Neural progenitor cell (in vitro differentiated cells): ENCODE results near the gene PDZRN4. TPM values are rescaled to one million over a fixed set of nuclear protein-coding genes. Genes with fewer than 3 reads are reported as not detected.
A peak's percentile ranks its signal among the peaks of the same experiment; 100 is the strongest.

Experiments used
- DNase-seq: peaks from one replicate; pipeline ENCODE4 v3.0.0-alpha.2; 2016; ENCODE audit warnings: low spot score
- H2AFZ ChIP-seq: fragments of 200-600 bp; sonication (generic); replicated peaks from 2 replicates; pipeline ENCODE4 v1.6.1; 2016; ENCODE audit warnings: antibody characterized with exemption
- H3F3A ChIP-seq: fragments of 200-600 bp; sonication (generic); 2 replicates; pipeline ENCODE4 v1.6.1; 2016; ENCODE audit warnings: antibody characterized with exemption, low read depth
- H3K27ac ChIP-seq: fragments of 200-600 bp; sonication (generic); 2 replicates; pipeline ENCODE4 v1.5.1; 2016; ENCODE audit warnings: mild to moderate bottlenecking
- H3K27me3 ChIP-seq: fragments of 200-600 bp; sonication (generic); 2 replicates; pipeline ENCODE4 v1.6.1; 2016; ENCODE audit warnings: mild to moderate bottlenecking, moderate library complexity
- H3K36me3 ChIP-seq: fragments of 200-600 bp; sonication (generic); 2 replicates; pipeline ENCODE4 v1.5.1; 2016
- H3K4me1 ChIP-seq: fragments of 200-600 bp; sonication (generic); 2 replicates; pipeline ENCODE4 v1.6.1; 2016; ENCODE audit warnings: mixed run types
- H3K4me2 ChIP-seq: fragments of 200-600 bp; sonication (generic); 2 replicates; pipeline ENCODE4 v1.6.1; 2016
- H3K4me3 ChIP-seq: fragments of 200-600 bp; sonication (generic); 2 replicates; pipeline ENCODE4 v1.5.1; 2016
- H3K79me2 ChIP-seq: fragments of 200-600 bp; sonication (generic); 2 replicates; pipeline ENCODE4 v1.6.1; 2016; ENCODE audit warnings: low read depth
- H3K9ac ChIP-seq: fragments of 200-600 bp; sonication (generic); 2 replicates; pipeline ENCODE4 v1.6.1; 2016
- H3K9me3 ChIP-seq: fragments of 200-600 bp; sonication (generic); 2 replicates; pipeline ENCODE4 v1.5.1; 2016; ENCODE audit warnings: low read depth
- H4K20me1 ChIP-seq: fragments of 200-600 bp; sonication (generic); 2 replicates; pipeline ENCODE4 v1.6.1; 2016; ENCODE audit warnings: low read depth
- H3K27ac Mint-ChIP-seq: 3 replicates; pipeline ENCODE4 v1.8.0; 2021; ENCODE audit warnings: mixed read lengths
- H3K27me3 Mint-ChIP-seq: 2 replicates; pipeline ENCODE4 v1.8.0; 2022; ENCODE audit warnings: low read depth, mild to moderate bottlenecking, inconsistent platforms, moderate library complexity, mixed read lengths; ENCODE audit not compliant: insufficient read depth
- H3K36me3 Mint-ChIP-seq: 3 replicates; pipeline ENCODE4 v1.8.0; 2021; ENCODE audit warnings: mixed read lengths
- H3K4me1 Mint-ChIP-seq: 3 replicates; pipeline ENCODE4 v1.8.0; 2021; ENCODE audit warnings: mixed read lengths
- H3K4me3 Mint-ChIP-seq: 3 replicates; pipeline ENCODE4 v1.8.0; 2021; ENCODE audit warnings: mild to moderate bottlenecking, moderate library complexity, mixed read lengths
- H3K9me3 Mint-ChIP-seq: 3 replicates; pipeline ENCODE4 v1.8.0; 2020; ENCODE audit warnings: mixed read lengths
- CTCF ChIP-seq: fragments of 200-600 bp; sonication (generic); IDR thresholded peaks from 2 replicates; pipeline ENCODE4 v1.5.1; 2017; ENCODE audit warnings: antibody characterized with exemption, mild to moderate bottlenecking
- EZH2 ChIP-seq: fragments of 200-600 bp; sonication (generic); IDR thresholded peaks from 2 replicates; pipeline ENCODE4 v1.6.1; 2017; ENCODE audit warnings: antibody characterized with exemption, mild to moderate bottlenecking, moderate library complexity
- EZH2phosphoT487 ChIP-seq: fragments of 200-600 bp; sonication (generic); IDR thresholded peaks from 2 replicates; pipeline ENCODE4 v1.6.1; 2017; ENCODE audit warnings: antibody characterized with exemption
- total RNA-seq: library from RNA; depleted of rRNA; stranded (reverse); fragments of >200 nt; gene quantifications from 2 replicates; pipeline ENCODE4 v1.2.3, GENCODE V29; 2015; ENCODE audit warnings: low replicate concordance

Gene PDZRN4
- total RNA-seq, 1 donor from 2014 or later, result 0.06 TPM

DNA sequence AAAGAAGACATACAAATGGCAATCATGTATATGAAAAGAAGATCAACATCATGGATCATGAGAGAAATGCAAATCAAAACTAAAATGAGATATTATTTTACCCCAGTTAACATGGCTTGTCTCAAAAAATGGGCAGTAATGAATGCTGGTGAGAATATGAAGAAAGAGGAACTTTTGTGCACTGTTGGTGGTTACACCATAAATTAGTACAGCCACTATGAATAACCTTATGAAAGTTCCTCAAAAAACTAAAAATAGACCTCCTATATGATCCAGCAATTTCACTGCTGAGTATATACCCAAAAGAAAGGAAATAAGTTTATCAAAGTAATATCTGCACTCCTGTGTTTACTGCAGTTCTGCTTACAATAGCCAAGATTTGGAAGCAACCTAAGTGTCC lies 151.7 kb downstream of the PDZRN4 start:
- DNase-seq, result no peak
- no peak overlapping the region for H3K4me3 ChIP-seq
- peaks cover under 1% of the 10 kb centered on the region for H3F3A ChIP-seq
- H3K27me3 ChIP-seq, result no peaks in the 10 kb centered on the region
- H4K20me1 ChIP-seq, result no peaks in the 10 kb centered on the region
- Mint-ChIP-seq H3K36me3 (peaks cover 3% of the 10 kb centered on the region), H3K4me1 (peaks cover 10% of the 10 kb centered on the region), H3K4me3 (no peak overlapping the region), H3K9me3 (peaks cover 39% of the 10 kb centered on the region), H3K27ac (no peak overlapping the region), H3K27me3 (peaks cover 2% of the 10 kb centered on the region)
- peaks cover 1% of the 10 kb centered on the region for H3K4me1 ChIP-seq
- no peak overlapping the region for H3K9ac ChIP-seq
- no peak overlapping the region for H3K4me2 ChIP-seq
- no peak overlapping the region for H2AFZ ChIP-seq
- TF ChIP-seq CTCF (no peak), EZH2phosphoT487 (no peak)
- peaks cover 5% of the 10 kb centered on the region for H3K9me3 ChIP-seq
- no peak overlapping the region for H3K27ac ChIP-seq
- no peaks in the 10 kb centered on the region for H3K36me3 ChIP-seq
- H3K79me2 ChIP-seq, result no peaks in the 10 kb centered on the region

DNA sequence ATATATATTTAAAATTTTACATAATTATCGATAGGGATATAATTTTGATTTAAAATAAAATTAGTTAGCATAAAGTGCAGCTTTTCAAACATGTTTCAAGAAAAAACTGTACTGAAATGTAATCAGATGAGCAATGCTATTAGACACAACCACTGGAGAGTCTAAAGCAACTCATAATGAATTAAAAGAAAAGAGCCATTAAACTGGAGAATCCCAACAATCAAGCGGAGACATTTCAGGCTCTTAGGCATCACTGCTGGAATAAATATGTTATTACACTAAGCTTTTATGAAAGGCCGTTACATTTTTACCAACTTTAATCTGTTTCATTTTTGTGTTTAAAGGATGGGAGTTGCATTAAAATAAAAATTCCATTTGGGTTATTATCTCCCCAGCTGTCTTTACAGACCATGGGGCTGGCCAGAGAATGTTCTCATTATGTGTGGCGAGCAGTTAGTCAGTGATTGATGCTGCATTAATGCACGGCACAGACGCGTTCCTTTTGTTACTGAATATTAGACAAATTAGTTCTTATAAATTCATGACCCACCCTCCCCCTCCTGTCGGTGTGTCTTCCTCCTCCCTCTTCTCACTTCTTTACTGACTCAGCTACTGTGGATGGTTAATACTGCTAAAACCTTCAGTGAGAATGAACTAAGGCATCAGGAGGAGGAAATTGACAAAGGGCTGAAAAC lies 156.8 kb downstream of the PDZRN4 start:
- no peak for DNase-seq
- peaks cover 19% of the 10 kb centered on the region for H3K9me3 Mint-ChIP-seq
- Histone ChIP-seq H3K27me3 (no peaks in the 10 kb centered on the region), H3F3A (no peaks in the 10 kb centered on the region), H2AFZ (peak overlapping the region; percentile 61), H3K9ac (no peak overlapping the region), H3K79me2 (no peaks in the 10 kb centered on the region), H3K36me3 (no peaks in the 10 kb centered on the region), H4K20me1 (no peaks in the 10 kb centered on the region), H3K9me3 (peaks cover 5% of the 10 kb centered on the region), H3K27ac (no peak overlapping the region), H3K4me1 (peaks cover 5% of the 10 kb centered on the region), H3K4me2 (no peak overlapping the region), H3K4me3 (no peak overlapping the region)
- no peaks in the 10 kb centered on the region for H3K27me3 Mint-ChIP-seq
- peaks cover 8% of the 10 kb centered on the region for H3K4me1 Mint-ChIP-seq
- no peak overlapping the region for H3K4me3 Mint-ChIP-seq
- TF ChIP-seq EZH2phosphoT487 (no peak), EZH2 (no peak), CTCF (no peak)
- H3K36me3 Mint-ChIP-seq, result no peaks in the 10 kb centered on the region
- H3K27ac Mint-ChIP-seq, result no peak overlapping the region

DNA sequence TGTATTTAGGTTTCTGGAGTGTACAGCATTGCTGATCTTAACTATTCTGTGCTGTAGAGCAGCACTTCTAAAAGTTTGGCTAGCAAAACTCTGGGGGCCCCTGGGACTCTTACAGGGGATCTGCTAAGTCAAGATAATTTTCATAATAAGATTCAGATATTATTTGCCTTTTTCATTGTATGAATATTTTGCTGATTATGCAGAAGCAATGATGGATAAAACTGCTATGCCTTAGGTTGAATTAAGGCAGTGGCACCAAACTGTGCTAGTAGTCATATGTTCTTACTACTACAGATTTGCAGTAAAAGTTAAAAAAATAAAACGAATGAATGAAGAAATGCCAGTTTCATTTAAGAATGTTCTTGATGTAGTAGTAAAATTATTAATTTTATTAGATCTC lies 160.1 kb downstream of the PDZRN4 start:
- Histone ChIP-seq H3K9me3 (no peaks in the 10 kb centered on the region), H3K79me2 (no peaks in the 10 kb centered on the region), H3K27me3 (no peaks in the 10 kb centered on the region), H3F3A (no peaks in the 10 kb centered on the region), H3K27ac (no peak overlapping the region), H3K36me3 (no peaks in the 10 kb centered on the region), H3K9ac (no peak overlapping the region), H3K4me1 (peaks cover 5% of the 10 kb centered on the region), H3K4me3 (no peak overlapping the region), H4K20me1 (no peaks in the 10 kb centered on the region), H3K4me2 (no peak overlapping the region), H2AFZ (no peak overlapping the region)
- no peak for TF ChIP-seq CTCF
- no peak for TF ChIP-seq EZH2
- no peak for TF ChIP-seq EZH2phosphoT487
- H3K4me1 Mint-ChIP-seq, result peaks cover 8% of the 10 kb centered on the region
- peaks cover 7% of the 10 kb centered on the region for H3K9me3 Mint-ChIP-seq
- no peaks in the 10 kb centered on the region for H3K27me3 Mint-ChIP-seq
- no peaks in the 10 kb centered on the region for H3K36me3 Mint-ChIP-seq
- DNase-seq, result no peak
- H3K4me3 Mint-ChIP-seq, result no peak overlapping the region
- H3K27ac Mint-ChIP-seq, result no peak overlapping the region
